SK-N-SH treated with all-trans-retinoic acid at 6 μM for 48 hours (cell line): ENCODE results near the gene GNG10.

Source experiments
- ZNF8 ChIP-seq: fragments of 450-650 bp; formaldehyde crosslinking; IDR thresholded peaks from 2 replicates; pipeline ENCODE4 v1.5.0; 2020; ENCODE audit warnings: mild to moderate bottlenecking, moderate library complexity
- TF ChIP-seq, protein P1 (sequence below): fragments of 250-450 bp; sonication (Bioruptor Pico); IDR thresholded peaks from 2 replicates; pipeline ENCODE4 v1.5.1; 2020; ENCODE audit warnings: low read depth, mild to moderate bottlenecking, moderate library complexity
- TF ChIP-seq, protein P2 (sequence below): fragments of 250-450 bp; sonication (Bioruptor Pico); IDR thresholded peaks from 2 replicates; pipeline ENCODE4 v1.5.0; 2020; ENCODE audit warnings: mild to moderate bottlenecking, moderate library complexity

DNA sequence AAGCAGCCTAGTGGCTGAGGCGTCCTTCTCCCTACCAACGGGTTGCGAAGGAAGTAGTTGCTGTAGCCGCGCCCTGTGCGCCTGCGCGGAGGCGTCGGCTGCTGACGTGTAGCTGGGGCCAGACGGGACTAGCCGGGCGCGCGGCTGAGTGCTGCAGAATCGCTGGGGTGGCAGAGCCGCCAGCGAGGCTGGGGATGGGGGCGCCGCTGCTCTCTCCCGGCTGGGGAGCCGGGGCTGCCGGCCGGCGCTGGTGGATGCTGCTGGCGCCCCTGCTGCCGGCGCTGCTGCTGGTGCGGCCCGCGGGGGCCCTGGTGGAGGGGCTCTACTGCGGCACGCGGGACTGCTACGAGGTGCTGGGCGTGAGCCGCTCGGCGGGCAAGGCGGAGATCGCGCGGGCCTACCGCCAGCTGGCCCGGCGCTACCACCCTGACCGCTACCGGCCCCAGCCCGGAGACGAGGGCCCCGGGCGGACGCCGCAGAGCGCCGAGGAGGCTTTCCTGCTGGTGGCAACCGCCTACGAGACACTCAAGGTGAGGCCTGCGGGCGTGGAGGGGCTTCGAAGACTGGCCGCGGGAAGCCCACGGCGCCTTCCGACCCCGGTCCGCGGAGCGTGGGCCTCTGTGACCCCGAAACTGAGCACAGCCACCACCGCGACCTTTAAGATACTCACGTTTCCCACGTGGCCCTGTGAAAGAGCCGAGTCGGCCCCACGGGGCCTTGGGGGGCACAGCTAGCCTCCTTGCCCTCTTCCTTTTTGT, 30.0 kb upstream of the GNG10 start, which contains the start of gene DNAJC25:
- TF ChIP-seq, protein P1, sequence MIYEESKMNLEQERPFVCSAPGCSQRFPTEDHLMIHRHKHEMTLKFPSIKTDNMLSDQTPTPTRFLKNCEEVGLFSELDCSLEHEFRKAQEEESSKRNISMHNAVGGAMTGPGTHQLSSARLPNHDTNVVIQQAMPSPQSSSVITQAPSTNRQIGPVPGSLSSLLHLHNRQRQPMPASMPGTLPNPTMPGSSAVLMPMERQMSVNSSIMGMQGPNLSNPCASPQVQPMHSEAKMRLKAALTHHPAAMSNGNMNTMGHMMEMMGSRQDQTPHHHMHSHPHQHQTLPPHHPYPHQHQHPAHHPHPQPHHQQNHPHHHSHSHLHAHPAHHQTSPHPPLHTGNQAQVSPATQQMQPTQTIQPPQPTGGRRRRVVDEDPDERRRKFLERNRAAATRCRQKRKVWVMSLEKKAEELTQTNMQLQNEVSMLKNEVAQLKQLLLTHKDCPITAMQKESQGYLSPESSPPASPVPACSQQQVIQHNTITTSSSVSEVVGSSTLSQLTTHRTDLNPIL (CRISPR knock-in tag) = no peak
- TF ChIP-seq, protein P2, sequence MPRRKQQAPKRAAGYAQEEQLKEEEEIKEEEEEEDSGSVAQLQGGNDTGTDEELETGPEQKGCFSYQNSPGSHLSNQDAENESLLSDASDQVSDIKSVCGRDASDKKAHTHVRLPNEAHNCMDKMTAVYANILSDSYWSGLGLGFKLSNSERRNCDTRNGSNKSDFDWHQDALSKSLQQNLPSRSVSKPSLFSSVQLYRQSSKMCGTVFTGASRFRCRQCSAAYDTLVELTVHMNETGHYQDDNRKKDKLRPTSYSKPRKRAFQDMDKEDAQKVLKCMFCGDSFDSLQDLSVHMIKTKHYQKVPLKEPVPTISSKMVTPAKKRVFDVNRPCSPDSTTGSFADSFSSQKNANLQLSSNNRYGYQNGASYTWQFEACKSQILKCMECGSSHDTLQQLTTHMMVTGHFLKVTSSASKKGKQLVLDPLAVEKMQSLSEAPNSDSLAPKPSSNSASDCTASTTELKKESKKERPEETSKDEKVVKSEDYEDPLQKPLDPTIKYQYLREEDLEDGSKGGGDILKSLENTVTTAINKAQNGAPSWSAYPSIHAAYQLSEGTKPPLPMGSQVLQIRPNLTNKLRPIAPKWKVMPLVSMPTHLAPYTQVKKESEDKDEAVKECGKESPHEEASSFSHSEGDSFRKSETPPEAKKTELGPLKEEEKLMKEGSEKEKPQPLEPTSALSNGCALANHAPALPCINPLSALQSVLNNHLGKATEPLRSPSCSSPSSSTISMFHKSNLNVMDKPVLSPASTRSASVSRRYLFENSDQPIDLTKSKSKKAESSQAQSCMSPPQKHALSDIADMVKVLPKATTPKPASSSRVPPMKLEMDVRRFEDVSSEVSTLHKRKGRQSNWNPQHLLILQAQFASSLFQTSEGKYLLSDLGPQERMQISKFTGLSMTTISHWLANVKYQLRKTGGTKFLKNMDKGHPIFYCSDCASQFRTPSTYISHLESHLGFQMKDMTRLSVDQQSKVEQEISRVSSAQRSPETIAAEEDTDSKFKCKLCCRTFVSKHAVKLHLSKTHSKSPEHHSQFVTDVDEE = no peak
- no peak for TF ChIP-seq ZNF8 (CRISPR knock-in tag)
